ENCODE data around the gene SYTL3.
A peak's percentile ranks its signal among the peaks of the same experiment; 100 is the strongest.

Gene SYTL3

GRCh38 chr6:158743033-158743651, 93.3 kb downstream of the SYTL3 start:
- H3K4me3 ChIP-seq (ENCODE audit: low read length), result no peak overlapping the region
- DNase-seq (ENCODE audit: low read depth), result no peak
- no peak for TF ChIP-seq CTCF (conservative IDR thresholded peaks at IDR 0.05; ENCODE audit: low read length)

GRCh38 chr6:158744986-158745430, 95.2 kb downstream of the SYTL3 start:
- H3K4me3 ChIP-seq (ENCODE audit: low read length), result no peak overlapping the region
- DNase-seq (ENCODE audit: low read depth), result no peak
- TF ChIP-seq CTCF (conservative IDR thresholded peaks at IDR 0.05; ENCODE audit: low read length), result no peak

- TF ChIP-seq CTCF (conservative IDR thresholded peaks at IDR 0.05; ENCODE audit: low read length), result no peak
- no peak for DNase-seq (ENCODE audit: low read depth)
- no peak overlapping the region for H3K4me3 ChIP-seq (ENCODE audit: low read length)
These were observed 101.4 kb downstream of the SYTL3 start for GRCh38 chr6:158751224-158751623.

GRCh38 chr6:158751921-158752320, 102.1 kb downstream of the SYTL3 start:
- no peak overlapping the region for H3K4me3 ChIP-seq (ENCODE audit: low read length)
- DNase-seq (ENCODE audit: low read depth), result no peak
- no peak for TF ChIP-seq CTCF (conservative IDR thresholded peaks at IDR 0.05; ENCODE audit: low read length)

- no peak overlapping the region for H3K4me3 ChIP-seq (ENCODE audit: low read length)
- DNase-seq (ENCODE audit: low read depth), result peak; percentile 45
- peak; percentile 27; the same call in 1 of the 2 replicates for TF ChIP-seq CTCF (conservative IDR thresholded peaks at IDR 0.05; ENCODE audit: low read length)
These were observed 102.8 kb downstream of the SYTL3 start for GRCh38 chr6:158752613-158753012.

- no peak for TF ChIP-seq CTCF (conservative IDR thresholded peaks at IDR 0.05; ENCODE audit: low read length)
- DNase-seq (ENCODE audit: low read depth), result no peak
- no peak overlapping the region for H3K4me3 ChIP-seq (ENCODE audit: low read length)
These were observed 104.0 kb downstream of the SYTL3 start for GRCh38 chr6:158753811-158754210.

GRCh38 chr6:158754738-158755137, 104.9 kb downstream of the SYTL3 start:
- no peak for TF ChIP-seq CTCF (conservative IDR thresholded peaks at IDR 0.05; ENCODE audit: low read length)
- no peak for DNase-seq (ENCODE audit: low read depth)
- H3K4me3 ChIP-seq (ENCODE audit: low read length), result no peak overlapping the region

All from AG10803 (cell line).